Mesothelial cell of epicardium (in vitro differentiated cells): ENCODE measurements around the gene MED27. TPM values are rescaled to one million over a fixed set of nuclear protein-coding genes. Genes with fewer than 3 reads are reported as not detected.
"Not testable (repeated sequence)": the region's sequence is repeated elsewhere in the genome, so short reads cannot be mapped to it uniquely, and the experiment has no call there.

Experiments
- DNase-seq, 2 experiments: peaks; one replicate each; pipeline ENCODE4 v3.0.0; 2021; ENCODE audit warnings: low spot score in 2 of 2; ENCODE audit not compliant: unreplicated experiment in 2 of 2
- H3K27ac Mint-ChIP-seq: 2 replicates; pipeline ENCODE4 v1.8.0; 2021; ENCODE audit warnings: mixed read lengths
- H3K27me3 Mint-ChIP-seq: 2 replicates; pipeline ENCODE4 v1.8.0; 2021; ENCODE audit warnings: low read depth, mixed read lengths
- H3K36me3 Mint-ChIP-seq: 2 replicates; pipeline ENCODE4 v1.8.0; 2021; ENCODE audit warnings: mixed read lengths
- H3K4me1 Mint-ChIP-seq: 2 replicates; pipeline ENCODE4 v1.8.0; 2021; ENCODE audit warnings: mixed read lengths
- H3K4me3 Mint-ChIP-seq: 2 replicates; pipeline ENCODE4 v1.8.0; 2021; ENCODE audit warnings: mild to moderate bottlenecking, moderate library complexity, mixed read lengths
- H3K9me3 Mint-ChIP-seq: 2 replicates; pipeline ENCODE4 v1.8.0; 2021; ENCODE audit warnings: mixed read lengths
- CTCF ChIP-seq: fragments of 200-600 bp; sonication (generic); IDR thresholded peaks from one replicate; pipeline ENCODE4 v1.5.0; 2021; ENCODE audit warnings: antibody characterized with exemption; ENCODE audit not compliant: unreplicated experiment
- total RNA-seq: library from RNA; stranded (reverse); gene quantifications from 3 replicates; pipeline ENCODE4 v1.2.1, GENCODE V29; 2021

Gene MED27
- total RNA-seq, 1 donor from 2014 or later, result 29.0 TPM

- H3K27me3 Mint-ChIP-seq, result no peaks in the 10 kb centered on the region
These were observed 63.8 kb downstream of the MED27 start for GRCh38 chr9:132015866-132016265.

GRCh38 chr9:132014218-132014805, 65.4 kb downstream of the MED27 start:
- peaks cover 5% of the 10 kb centered on the region for H3K36me3 Mint-ChIP-seq
- H3K4me3 Mint-ChIP-seq, result no peak overlapping the region
- H3K4me1 Mint-ChIP-seq, result peaks cover 27% of the 10 kb centered on the region
- no peaks in the 10 kb centered on the region for H3K27me3 Mint-ChIP-seq
- H3K27ac Mint-ChIP-seq, result peak overlapping the region; percentile 84
- DNase-seq, result no peak
- TF ChIP-seq CTCF, result no peak
- H3K9me3 Mint-ChIP-seq, result no peaks in the 10 kb centered on the region

More at GRCh38 chr9:132015866-132016265, 63.8 kb downstream of the MED27 start:
- no peak overlapping the region for H3K27ac Mint-ChIP-seq
- H3K36me3 Mint-ChIP-seq, result peaks cover 3% of the 10 kb centered on the region
- peaks cover 39% of the 10 kb centered on the region for H3K4me1 Mint-ChIP-seq
- no peak overlapping the region for H3K4me3 Mint-ChIP-seq
- no peak for DNase-seq
- H3K9me3 Mint-ChIP-seq, result no peaks in the 10 kb centered on the region
- no peak for TF ChIP-seq CTCF

GRCh38 chr9:132012704-132013357, 66.8 kb downstream of the MED27 start:
- TF ChIP-seq CTCF, result no peak

GRCh38 chr9:132011896-132012295, 67.8 kb downstream of the MED27 start:
- H3K27ac Mint-ChIP-seq, result no peak overlapping the region

More at GRCh38 chr9:132012704-132013357, 66.8 kb downstream of the MED27 start:
- Mint-ChIP-seq H3K27ac (peak overlapping the region; percentile 28), H3K27me3 (no peaks in the 10 kb centered on the region), H3K4me1 (peaks cover 35% of the 10 kb centered on the region), H3K9me3 (no peaks in the 10 kb centered on the region), H3K36me3 (peaks cover 5% of the 10 kb centered on the region), H3K4me3 (no peak overlapping the region)
- DNase-seq, result no peak

GRCh38 chr9:132011309-132011708, 68.4 kb downstream of the MED27 start:
- no peak for DNase-seq
- Mint-ChIP-seq H3K4me3 (no peak overlapping the region), H3K9me3 (no peaks in the 10 kb centered on the region), H3K36me3 (peaks cover 5% of the 10 kb centered on the region), H3K4me1 (peaks cover 40% of the 10 kb centered on the region), H3K27me3 (no peaks in the 10 kb centered on the region), H3K27ac (no peak overlapping the region)
- no peak for TF ChIP-seq CTCF

More at GRCh38 chr9:132011896-132012295, 67.8 kb downstream of the MED27 start:
- peaks cover 36% of the 10 kb centered on the region for H3K4me1 Mint-ChIP-seq
- peaks cover 5% of the 10 kb centered on the region for H3K36me3 Mint-ChIP-seq
- no peaks in the 10 kb centered on the region for H3K9me3 Mint-ChIP-seq
- no peak for TF ChIP-seq CTCF
- no peak for DNase-seq
- no peak overlapping the region for H3K4me3 Mint-ChIP-seq
- no peaks in the 10 kb centered on the region for H3K27me3 Mint-ChIP-seq

GRCh38 chr9:132010201-132010600, 69.5 kb downstream of the MED27 start:
- not testable (repeated sequence) for H3K4me3 Mint-ChIP-seq, H3K27ac Mint-ChIP-seq, H3K9me3 Mint-ChIP-seq, H3K36me3 Mint-ChIP-seq, H3K27me3 Mint-ChIP-seq, DNase-seq
- H3K4me1 Mint-ChIP-seq, result peaks cover 41% of the 10 kb centered on the region
